ENCODE results near the gene CDX2.

CDX2 gene

GRCh38 chr13:27978301-27978968, 9.3 kb upstream of the CDX2 start:
- DNase-seq (ENCODE audit: low read depth) = no peak

DNA sequence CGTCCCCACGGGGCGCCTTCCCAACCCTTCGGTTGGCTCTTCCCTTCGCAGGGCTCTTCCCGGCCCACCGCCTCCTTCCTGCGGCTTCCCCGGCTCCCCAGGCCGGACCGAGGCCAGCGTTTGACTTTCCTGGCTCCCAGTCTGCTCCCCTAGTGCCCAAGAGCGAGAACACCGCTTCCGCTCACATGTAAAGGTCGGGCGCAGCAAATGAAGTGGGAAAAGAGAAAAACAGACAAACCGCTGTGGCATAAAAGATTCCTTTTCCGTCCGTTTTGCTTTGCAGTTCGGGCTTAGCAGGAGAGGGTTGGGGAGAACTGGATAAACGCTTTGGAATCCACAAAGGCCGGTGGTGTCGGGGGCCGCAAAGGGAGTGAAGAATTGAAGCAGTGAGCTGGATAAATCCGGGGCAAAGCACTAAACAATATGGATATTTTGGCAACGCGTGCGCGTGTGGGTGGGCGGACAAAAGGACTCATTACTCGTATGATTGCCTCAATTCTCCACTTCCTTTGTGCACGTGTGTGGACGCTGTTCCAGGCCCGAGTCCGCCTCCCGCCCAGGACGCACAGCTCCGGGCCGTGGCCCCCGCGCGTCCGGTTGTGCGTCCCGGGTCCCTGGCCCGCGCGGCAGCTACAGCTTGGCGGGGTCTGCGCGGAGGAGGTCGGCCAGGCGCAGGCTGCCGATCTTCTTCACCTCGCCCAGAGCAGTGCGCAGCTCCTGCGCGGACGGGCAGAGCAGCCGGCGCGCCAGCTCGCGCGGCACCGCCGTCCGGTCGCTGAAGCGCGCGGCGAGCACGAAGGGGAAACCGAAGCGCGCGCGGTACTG, 8.6 kb upstream of the CDX2 start:
- DNase-seq (ENCODE audit: low read depth) = no peak

GRCh38 chr13:27976362-27977091, 7.4 kb upstream of the CDX2 start:
- no peak for DNase-seq (ENCODE audit: low read depth)

DNA sequence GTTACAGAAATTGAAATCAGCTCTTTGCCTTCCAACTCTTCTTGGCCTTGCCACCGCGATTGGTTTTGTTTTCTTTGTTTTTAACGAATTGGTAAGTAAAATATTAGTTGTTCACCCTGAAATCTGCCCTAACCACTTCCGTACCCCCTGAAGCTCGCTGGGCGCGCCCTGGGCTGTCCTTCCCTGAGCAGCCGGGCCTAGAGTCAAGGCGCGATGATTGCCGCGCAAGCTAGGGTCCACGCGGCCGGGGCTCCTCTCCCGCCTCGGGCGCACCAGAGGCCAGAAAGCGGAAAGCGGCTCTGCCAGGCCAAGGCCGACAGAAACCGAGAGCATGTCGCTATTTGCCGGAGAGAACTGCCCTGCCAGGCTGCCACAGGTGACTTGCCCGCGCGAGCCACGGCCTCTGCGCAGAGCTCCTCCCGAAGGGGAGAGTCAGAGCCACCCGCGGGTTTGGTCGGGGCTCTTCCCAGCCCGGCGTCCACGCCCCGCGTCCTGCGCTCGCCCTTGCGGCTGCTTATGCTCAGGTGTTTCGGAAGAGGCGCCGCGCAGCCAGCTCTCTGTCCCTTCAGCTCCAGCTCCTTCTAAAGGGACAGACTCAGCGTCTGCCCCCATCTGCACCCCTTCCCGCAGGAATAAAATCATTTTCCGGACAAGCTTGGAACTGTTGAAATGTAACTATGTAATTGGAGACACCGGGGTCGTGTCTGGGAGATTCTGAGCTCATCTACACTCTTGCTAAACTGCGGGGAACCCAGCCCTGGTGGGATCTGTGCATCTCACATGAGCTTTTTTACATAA, 6.6 kb upstream of the CDX2 start:
- DNase-seq (ENCODE audit: low read depth) = no peak

DNA sequence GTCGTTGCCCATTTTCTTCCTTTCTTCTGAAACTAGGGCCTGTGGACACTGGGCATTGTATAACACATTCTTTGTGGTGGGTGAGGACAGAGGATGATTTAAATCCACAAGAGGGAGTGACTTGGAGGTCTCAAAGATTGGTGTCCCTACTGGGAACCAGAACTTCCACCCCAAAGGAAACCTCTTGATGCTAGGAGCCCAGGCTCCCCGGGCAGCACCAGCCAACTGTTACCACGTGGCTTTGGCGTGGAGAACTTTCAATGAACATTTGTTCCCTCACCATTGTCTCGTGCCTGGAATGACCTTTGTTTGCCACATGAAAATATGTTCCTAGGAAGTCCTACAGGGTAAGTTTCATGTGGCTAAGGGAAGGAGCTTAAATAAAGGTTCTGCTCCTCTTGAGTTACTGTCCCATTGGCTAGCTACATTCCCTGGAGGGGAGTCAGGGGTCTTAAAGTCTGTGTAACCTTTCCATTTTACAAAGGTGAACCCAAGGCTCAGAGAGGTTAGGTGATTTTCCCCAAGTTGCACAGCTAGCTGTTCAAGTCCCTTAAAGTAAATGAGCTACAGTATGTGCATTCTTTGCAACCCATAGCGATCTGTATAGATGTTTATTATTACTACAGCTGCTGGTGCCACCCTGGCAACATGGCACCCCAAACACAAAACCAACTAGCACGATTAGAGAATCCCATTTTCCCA, 5.0 kb upstream of the CDX2 start:
- DNase-seq (ENCODE audit: low read depth) = no peak

DNA sequence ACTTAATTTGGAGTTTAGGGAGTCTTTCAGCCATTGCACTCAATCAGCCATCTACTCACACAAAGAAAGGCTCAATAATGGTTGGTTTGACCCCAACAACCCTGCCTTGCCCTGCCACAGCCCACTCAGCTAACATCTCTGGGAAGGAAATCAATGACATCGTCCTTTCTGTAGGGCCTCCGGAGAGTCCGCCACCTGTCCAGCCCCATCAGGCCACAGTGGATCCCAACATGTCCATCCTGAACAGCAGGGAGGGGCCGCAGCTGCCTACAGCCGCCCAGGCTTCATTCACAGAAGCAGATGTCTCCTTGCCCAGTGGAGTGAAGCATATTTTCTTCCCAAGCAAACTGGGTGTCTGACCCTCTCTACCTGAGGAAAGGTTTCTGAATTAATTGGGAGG, 4.2 kb upstream of the CDX2 start:
- no peak for DNase-seq (ENCODE audit: low read depth)

- no peak for DNase-seq (ENCODE audit: low read depth)
Observed at GRCh38 chr13:27972478-27972820, 3.3 kb upstream of the CDX2 start.

DNA sequence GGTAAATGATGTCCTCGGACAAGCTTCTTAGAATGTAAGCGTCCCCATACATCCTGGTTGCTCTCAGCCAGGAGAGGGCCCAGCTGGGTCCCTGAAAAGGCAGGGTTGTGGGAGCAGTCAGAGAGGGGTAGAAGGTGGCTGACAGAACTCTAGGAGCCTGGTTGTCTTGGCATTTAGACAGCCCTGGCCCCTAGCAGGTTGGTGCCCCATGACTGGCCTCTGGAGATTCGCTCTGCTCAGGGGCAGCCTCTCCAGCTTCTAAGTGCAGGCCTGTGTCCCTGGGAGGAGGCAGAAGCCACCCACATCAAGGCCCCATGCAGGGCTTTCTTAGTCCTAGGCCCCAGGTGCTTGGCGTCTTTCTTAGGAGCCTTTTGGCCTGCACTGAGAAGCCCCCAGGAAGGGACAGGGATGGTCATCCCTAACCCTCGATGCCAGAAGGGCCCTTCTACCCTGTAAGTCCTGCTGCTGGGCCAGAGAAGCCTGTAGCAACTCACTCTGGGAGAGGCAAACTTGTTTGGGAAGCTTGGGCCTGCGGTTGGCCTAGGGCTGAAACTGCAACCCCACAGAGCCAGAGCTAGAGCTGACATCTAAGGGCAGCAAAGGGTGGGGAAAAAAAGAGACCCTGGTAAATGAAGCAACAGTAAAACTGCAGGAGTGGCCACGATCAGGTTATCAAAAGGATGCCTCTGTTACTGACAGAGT, 2.8 kb upstream of the CDX2 start:
- DNase-seq (ENCODE audit: low read depth) = no peak

DNA sequence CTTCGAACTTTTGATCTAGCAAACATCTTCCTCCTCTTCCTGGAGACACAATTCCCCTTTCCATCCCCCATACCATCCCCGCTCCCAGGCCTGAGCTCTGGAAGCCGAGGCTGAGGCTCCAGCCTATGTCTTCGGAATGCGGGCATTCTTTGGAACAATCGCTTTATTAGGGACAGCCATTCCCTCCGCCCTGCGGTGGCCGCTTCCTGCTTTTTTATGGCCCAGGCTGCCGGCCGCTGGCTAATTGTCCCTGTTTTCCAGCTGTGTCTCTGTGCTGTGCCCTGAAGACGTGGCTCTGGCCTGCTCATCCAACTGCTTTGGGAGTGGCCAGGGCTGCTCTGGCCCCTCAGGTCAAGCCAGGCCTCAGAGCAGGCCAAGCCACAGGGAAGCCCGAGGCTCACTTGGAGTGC, 2.1 kb upstream of the CDX2 start:
- DNase-seq (ENCODE audit: low read depth) = no peak

DNA sequence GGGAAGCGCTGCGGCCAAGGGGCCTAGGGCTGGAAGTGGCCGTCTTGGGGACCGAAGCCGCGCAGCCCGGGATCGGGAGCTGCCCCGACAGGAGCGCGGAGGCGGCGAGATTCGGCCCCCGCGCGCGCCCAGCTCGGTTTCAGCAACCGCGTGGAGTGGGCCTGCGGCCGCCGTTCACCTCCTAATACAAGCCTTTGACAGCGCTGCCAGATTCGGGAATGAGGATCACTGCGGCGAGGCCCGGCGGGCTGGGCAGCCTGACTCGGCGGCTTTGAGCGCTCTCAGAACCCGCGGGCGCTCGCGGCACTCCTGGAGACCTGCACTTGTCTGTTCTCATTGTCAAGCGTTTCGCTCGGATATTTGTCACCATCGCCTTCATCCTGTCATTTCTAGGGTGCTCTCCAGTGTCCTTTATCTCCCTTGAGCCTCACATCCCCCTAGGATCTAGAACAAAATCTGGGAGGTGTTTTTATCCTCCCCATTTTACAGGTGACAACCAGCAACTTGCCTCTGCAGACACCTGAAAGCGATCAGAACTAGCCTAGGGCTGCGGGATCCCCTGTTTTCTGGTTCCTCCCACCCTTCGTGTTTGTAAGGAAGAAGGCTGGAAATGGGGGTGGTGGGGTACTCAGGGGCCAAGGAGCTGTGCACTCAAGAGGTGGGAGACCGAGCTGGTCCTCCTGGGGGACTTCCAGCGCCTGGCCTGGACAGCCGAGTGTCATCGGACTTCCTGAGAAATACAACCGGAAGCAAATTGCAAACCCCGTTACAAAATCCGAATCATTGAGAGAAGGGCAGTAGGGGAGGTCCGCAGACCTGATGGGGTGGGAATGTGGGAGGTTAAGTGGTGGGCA, 1.5 kb upstream of the CDX2 start:
- DNase-seq (ENCODE audit: low read depth) = no peak

DNA sequence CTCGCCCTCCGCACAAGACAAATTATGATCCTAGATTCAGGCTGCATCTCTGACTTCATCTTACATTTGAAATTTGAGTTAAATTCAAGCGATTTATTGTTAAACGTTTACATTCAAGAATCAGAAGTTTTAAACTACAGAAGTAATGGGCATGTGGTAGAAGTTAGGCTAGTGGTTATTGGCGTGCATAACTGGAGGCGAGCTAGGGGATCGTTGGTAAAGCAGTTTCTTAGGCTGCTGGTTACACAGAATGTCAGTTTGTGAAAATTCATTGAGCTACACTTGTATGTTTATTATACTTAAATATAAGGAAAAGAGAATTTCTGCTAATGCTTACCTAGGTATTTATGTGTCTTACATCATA, 733 bp upstream of the CDX2 start:
- no peak for DNase-seq (ENCODE audit: low read depth)

- DNase-seq (ENCODE audit: low read depth) = no peak
Observed at GRCh38 chr13:27968316-27969081, 616 bp downstream of the CDX2 start.

DNA sequence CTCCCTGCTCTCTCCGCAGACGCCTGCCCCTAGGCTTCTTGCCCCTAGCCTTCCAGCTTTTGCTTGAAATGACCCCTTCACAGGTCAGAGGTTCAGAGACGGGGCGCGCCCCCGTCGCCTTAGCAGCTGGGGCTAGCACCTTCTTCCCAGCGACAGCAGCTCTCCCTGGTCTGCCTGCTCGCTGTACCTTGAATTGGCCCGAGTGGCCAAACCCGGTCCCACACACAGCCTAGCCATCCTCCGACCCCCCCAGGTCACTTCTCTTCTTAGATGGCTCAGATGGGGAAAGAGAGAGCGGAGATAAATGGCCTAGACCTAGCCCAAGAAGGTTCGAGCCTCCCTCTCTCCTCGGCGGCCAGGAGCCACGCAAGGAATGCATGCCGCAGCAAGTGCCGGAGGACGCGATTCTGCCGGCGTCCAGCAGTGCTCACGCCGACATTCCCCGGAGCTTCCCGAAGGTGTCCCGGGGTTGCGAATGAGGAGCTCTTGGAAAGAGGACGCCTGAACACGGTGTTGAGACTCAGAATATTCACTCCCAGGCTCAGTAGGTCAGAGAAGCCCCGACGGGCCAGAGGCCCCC, 1.3 kb downstream of the CDX2 start:
- no peak for DNase-seq (ENCODE audit: low read depth)

GRCh38 chr13:27967203-27967735, 1.8 kb downstream of the CDX2 start:
- no peak for DNase-seq (ENCODE audit: low read depth)

DNA sequence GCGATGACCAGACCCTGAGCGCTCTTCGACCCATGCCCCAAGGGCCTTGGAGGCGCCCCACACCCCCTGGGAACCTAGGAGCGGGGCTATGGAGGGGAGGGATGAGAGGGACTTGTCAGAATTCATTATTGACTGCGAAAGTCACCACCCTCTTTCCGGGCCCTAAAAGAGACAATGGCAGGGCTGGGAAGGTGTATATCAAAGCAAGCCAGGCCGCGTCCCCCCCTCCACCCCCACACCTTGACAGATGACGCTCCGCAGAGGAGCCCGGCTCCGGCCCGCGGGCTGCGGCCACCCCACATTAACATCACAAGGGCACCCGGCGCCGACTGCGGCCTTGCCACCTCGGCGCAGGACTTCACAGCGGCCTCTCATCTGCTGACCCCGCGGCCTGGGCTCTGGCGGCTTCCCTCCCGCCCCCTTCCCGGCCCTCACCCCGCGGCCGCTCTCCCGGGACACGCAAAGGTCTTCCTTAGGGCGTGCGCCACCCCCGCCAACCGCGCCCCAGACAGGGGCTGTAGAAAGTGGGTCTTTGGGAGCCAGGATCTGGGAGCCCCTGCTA, 2.4 kb downstream of the CDX2 start:
- DNase-seq (ENCODE audit: low read depth) = no peak

DNA sequence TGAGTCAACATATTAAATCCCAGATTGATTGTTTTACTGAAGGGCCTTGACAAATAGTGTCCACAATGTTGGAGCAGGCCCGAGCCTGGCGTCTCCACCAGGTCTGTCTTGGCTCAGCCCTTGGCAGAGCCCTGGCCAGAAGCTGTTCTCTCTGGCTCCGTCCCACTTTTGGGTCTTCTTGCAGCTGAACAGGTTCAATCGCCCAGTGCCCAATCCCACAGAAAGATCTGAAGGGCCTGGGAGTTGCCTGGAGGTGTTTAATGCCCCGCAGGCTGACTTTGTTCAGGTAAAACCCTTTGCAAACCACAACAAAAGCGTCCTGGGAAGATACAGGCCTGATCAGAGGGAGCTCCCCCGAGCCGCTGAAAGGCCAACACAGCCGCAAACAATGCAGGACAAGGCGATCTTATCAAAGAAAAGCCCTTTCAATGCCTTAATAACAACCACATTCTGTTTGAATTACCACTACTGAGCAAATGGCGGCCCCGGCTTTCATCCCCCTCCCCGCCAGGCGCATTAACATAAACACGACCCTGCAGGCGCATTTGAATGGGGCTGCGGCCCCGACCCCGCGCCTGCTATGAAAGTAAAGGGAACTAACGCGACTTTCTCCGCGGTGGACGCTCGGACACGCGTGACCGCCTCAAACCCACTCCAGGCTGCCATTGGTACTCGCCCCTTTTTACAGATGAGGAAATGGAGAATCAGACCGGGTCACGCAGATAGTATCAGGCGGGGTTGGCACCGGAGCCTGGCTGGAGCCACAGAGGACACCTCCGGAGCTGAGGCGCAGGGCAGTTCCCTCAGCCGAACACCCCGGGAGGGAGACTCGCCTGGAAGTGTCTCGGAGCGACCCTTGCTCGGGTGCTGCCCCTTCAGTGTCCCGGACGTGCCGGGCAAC, 3.1 kb downstream of the CDX2 start:
- DNase-seq (ENCODE audit: low read depth) = no peak

GRCh38 chr13:27965343-27965739, 3.8 kb downstream of the CDX2 start:
- no peak for DNase-seq (ENCODE audit: low read depth)
